HG02981 (cell line): ENCODE data around the gene CSAG2.

Source experiments
- ATAC-seq: cut with Tn5 transposase; IDR thresholded peaks from one replicate; pipeline ENCODE4 v1.9.1; 2021; ENCODE audit warnings: mild to moderate bottlenecking, moderate library complexity; ENCODE audit not compliant: unreplicated experiment

The CSAG2 gene

GRCh38 chrX:152674135-152674534 lies 34.9 kb downstream of the CSAG2 start:
- ATAC-seq, result no peak

- no peak for ATAC-seq
These were observed 46.0 kb downstream of the CSAG2 start for GRCh38 chrX:152663086-152663485.

DNA sequence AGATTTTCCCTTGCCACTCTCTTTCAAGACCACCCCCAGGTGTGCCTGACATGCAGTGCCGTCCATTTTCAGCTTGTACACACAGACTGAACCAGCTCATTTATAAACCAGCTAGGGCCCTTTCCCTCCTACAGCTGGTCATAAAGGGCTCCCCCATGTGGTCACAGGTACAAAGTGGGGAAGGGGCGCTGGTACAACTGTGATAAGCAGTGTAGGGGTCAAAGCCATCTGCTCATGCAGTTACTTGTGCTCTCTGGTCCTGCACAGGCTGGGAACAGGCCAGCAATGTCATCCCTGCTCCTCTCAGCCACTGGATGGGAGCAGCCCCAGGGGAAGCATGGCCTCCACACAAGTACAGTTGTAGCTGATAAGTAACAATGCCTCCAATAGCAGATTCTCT lies 50.8 kb downstream of the CSAG2 start:
- ATAC-seq, result no peak
